ENCODE data around the gene ARMH3. TPM values are rescaled to one million over a fixed set of nuclear protein-coding genes. Genes with fewer than 3 reads are reported as not detected.

ARMH3 gene
- total RNA-seq, 1 donor from 2014 or later = 4.5 TPM

DNA sequence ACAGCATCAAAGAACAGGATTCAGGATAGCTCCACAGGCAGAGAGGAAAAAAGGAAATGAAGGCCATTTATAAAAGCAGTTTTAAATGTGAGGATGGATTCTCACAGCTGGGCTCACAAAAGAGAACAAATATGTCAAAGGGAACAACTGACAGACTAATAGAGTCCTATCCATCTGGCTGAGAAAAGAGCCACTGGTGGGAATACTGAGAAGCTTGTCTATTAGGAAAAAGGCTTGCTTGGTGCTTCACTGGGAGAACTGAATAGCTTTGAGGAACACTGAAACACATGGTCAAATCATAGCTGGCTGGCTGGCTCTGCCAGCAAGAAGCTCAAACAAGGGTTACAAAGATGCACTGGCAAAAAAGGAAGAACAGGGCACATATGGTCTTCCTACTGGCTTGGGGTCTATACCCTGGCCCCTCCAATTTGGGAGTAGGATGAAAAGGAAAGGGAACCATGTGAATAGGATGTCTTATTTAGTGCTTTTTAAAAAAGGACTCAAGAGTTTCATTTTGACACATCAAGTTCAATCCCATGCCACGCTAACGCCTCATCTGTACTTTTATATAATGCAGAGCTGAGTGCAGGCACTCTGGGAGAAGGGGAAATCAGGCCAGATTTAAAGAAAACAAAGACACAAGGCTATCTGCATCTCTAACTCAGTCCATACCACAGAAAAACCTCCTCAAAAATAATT lies 167.6 kb downstream of the ARMH3 start:
- Histone ChIP-seq H3K36me3 (no peaks in the 10 kb centered on the region), H3K4me3 (no peak overlapping the region), H3K4me1 (no peaks in the 10 kb centered on the region), H3K27ac (no peak overlapping the region), H3K27me3 (no peaks in the 10 kb centered on the region), H3K9me3 (no peaks in the 10 kb centered on the region)
- TF ChIP-seq, protein P1, sequence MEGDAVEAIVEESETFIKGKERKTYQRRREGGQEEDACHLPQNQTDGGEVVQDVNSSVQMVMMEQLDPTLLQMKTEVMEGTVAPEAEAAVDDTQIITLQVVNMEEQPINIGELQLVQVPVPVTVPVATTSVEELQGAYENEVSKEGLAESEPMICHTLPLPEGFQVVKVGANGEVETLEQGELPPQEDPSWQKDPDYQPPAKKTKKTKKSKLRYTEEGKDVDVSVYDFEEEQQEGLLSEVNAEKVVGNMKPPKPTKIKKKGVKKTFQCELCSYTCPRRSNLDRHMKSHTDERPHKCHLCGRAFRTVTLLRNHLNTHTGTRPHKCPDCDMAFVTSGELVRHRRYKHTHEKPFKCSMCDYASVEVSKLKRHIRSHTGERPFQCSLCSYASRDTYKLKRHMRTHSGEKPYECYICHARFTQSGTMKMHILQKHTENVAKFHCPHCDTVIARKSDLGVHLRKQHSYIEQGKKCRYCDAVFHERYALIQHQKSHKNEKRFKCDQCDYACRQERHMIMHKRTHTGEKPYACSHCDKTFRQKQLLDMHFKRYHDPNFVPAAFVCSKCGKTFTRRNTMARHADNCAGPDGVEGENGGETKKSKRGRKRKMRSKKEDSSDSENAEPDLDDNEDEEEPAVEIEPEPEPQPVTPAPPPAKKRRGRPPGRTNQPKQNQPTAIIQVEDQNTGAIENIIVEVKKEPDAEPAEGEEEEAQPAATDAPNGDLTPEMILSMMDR (IDR thresholded peaks at IDR 0.05) = no peak
- DNase-seq (ENCODE audit: low spot score in 2 of 2) = no peak
- intact Hi-C loops (cut with DNase I) = no loop called here

DNA sequence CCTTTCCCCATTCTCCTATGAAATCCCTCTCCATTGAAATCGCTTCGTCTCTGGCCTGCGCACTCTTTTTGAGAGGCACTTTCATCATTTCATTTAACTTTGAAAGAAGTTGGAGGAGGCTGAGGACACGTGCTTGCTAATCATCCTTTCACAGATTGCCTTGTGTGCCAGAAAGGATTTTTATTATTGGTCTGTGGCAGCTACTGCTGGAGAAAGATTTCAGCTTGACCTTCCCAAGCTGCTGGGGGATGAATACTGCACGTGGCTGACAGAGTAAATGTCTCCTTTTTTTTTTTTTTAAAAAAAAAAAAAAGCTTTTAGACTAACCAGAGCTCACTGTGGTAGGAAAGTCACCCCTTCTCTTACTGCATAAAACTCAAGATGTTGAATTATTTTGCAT lies 168.2 kb downstream of the ARMH3 start:
- H3K4me3 ChIP-seq = no peak overlapping the region
- intact Hi-C loops (cut with DNase I) = no loop called here
- H3K27me3 ChIP-seq = no peaks in the 10 kb centered on the region
- no peak for DNase-seq (ENCODE audit: low spot score in 2 of 2)
- no peaks in the 10 kb centered on the region for H3K9me3 ChIP-seq
- no peaks in the 10 kb centered on the region for H3K4me1 ChIP-seq
- TF ChIP-seq, protein P1 (IDR thresholded peaks at IDR 0.05) = no peak
- H3K27ac ChIP-seq = no peak overlapping the region
- no peaks in the 10 kb centered on the region for H3K36me3 ChIP-seq

DNA sequence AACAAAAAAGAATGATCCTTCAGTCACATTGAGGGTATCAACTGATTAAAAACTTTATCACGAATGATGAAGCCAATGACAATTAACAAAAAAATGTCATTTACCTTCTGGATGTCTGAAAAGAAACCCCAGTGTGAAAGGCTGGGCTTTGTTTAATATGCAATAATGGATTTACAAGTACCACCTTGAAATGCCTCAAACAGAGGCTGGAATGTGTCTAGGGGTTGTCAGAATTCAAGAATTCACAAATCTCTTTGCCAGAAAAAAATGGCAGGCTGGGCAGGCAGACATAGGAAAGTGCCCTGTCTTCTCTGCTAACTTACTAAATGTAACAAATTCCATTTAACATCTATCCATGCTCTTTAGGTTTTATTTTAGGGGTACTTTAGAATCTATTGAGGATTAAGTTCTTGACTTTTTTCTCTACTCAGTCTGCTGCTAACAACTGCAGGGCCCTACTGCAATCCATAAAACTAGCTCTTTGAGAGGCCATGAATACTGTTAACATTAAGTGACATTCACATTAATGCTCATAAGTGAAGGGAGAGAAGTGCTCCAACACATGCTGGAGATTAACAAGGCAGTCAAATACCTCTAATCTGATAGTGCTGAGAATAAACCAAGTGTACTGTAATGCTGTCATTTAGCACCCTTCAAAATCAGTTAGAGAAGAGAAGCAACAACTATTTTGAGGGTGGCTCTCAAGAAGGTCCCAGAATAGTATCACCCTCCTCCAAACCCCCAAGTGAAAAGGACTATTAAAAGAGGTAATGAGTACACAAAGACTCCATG lies 169.3 kb downstream of the ARMH3 start:
- no peak for DNase-seq (ENCODE audit: low spot score in 2 of 2)
- intact Hi-C loops (cut with DNase I) = no loop called here
- Histone ChIP-seq H3K9me3 (no peaks in the 10 kb centered on the region), H3K4me1 (no peaks in the 10 kb centered on the region), H3K27me3 (no peaks in the 10 kb centered on the region), H3K27ac (no peak overlapping the region), H3K4me3 (no peak overlapping the region), H3K36me3 (no peaks in the 10 kb centered on the region)
- TF ChIP-seq, protein P1 (IDR thresholded peaks at IDR 0.05) = no peak

DNA sequence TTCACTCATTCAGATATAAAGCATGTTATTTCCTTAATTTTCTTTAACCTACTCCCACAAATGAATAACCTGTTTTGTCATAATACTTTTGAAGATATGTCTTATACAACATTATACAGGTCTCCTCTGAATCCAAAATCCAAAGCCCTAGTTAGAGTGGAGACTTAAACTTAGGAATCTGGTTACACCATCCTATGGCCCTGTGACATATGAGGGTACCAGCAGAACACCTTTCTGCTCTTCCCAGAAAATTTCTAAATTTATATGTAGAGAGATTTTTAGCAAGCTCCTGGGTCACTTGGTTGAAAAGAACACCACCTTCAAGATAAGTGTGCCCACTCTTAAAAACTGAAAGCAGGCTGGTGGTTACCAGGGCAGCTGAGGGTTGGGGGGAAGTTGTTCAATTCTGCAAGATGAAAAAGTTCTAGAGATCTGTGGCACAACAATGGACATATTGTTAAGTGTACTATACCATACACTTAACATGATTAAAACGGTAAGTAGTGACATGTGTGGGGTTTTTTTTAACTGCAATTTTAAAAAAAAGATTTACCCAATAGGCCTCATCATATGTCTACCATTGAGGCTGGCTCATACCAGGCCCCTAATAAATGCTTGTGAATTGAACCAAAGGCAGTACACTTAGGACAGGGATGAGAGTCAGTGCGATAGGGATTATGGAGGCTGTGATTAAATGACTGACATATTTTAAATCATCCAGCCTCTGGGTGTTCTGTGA lies 174.8 kb downstream of the ARMH3 start:
- intact Hi-C loops (cut with DNase I) = no loop called here
- H3K4me3 ChIP-seq = no peak overlapping the region
- H3K4me1 ChIP-seq = no peaks in the 10 kb centered on the region
- H3K27me3 ChIP-seq = no peaks in the 10 kb centered on the region
- DNase-seq (ENCODE audit: low spot score in 2 of 2) = no peak
- TF ChIP-seq, protein P1 (IDR thresholded peaks at IDR 0.05) = no peak
- H3K27ac ChIP-seq = no peak overlapping the region
- H3K9me3 ChIP-seq = no peaks in the 10 kb centered on the region
- no peaks in the 10 kb centered on the region for H3K36me3 ChIP-seq

DNA sequence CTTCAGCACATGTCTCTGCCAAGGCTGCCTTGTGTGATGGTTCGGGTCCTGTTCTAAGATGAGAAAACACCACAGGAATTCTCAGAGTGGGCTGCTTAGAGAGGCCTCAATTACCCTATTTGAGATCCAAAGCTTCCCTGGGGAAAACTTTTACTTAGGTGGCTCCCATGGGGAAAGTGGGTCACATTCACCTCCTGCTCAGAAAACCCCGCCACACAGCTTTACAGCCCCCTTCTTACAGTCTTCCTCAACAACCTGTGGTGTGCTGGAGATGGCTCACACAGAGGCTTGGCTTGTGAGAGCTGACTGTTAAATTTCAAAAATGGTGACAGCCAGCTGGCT lies 175.8 kb downstream of the ARMH3 start:
- H3K27me3 ChIP-seq = no peaks in the 10 kb centered on the region
- H3K36me3 ChIP-seq = no peaks in the 10 kb centered on the region
- no peaks in the 10 kb centered on the region for H3K9me3 ChIP-seq
- no peak overlapping the region for H3K27ac ChIP-seq
- no peak overlapping the region for H3K4me3 ChIP-seq
- no peak for DNase-seq (ENCODE audit: low spot score in 2 of 2)
- TF ChIP-seq, protein P1 (IDR thresholded peaks at IDR 0.05) = no peak
- no peaks in the 10 kb centered on the region for H3K4me1 ChIP-seq
- intact Hi-C loops (cut with DNase I) = no loop called here

All from ascending aorta (tissue), 2 donors.